ENCODE measurements around the gene MALRD1. TPM values are rescaled to one million over a fixed set of nuclear protein-coding genes. Genes with fewer than 3 reads are reported as not detected.

MALRD1 gene
- total and polyA plus RNA-seq, 2 of the 8 experiments (the other 6 are each of a cell fraction or from before 2014, with no cell fraction given), result 0.32 to 0.35 TPM

- ChIA-PET CTCF (ENCODE audit: partially characterized antibody) (interaction anchor here (1.5 kb wide), 1 partner anchor 350 kb away, joined by 3 read pairs; no protein-coding TSS in a partner anchor), POLR2A (ENCODE audit: partially characterized antibody) (no interaction called here)
- no peaks in the 10 kb centered on the region for H3K27me3 ChIP-seq (replicated peaks in 1 of 4; ENCODE audit: control insufficient read depth in 3 of 4, extremely low read depth in 1 of 4, insufficient read depth in 3 of 4, low read length in 3 of 4)
- no peaks in the 10 kb centered on the region for H3K79me1 ChIP-seq (ENCODE audit: low read depth, low read length)
- H2BK5ac ChIP-seq (ENCODE audit: low read depth, low read length), result no peak overlapping the region
- no peak overlapping the region for H2BK15ac ChIP-seq (ENCODE audit: low read length)
- FAIRE-seq (no peak), DNase-seq (ENCODE audit: low read depth in 1 of 2, low spot score in 2 of 2) (no peak)
- H3K36me3 ChIP-seq (ENCODE audit: control insufficient read depth in 2 of 4, insufficient read depth in 4 of 4, low read length in 3 of 4), result no peaks in the 10 kb centered on the region
- H3K4me1 ChIP-seq (replicated peaks in 1 of 4; ENCODE audit: control insufficient read depth in 3 of 4, insufficient read depth in 4 of 4, low read length in 3 of 4), result no peaks in the 10 kb centered on the region
- no peaks in the 10 kb centered on the region for H3K79me2 ChIP-seq (ENCODE audit: control insufficient read depth in 1 of 2, insufficient read depth in 2 of 2, low read length in 2 of 2)
- no peaks in the 10 kb centered on the region for H4K20me1 ChIP-seq (replicated peaks in 1 of 2; ENCODE audit: control insufficient read depth in 1 of 2, insufficient read depth in 2 of 2, low read length in 2 of 2)
- H2AK5ac ChIP-seq (ENCODE audit: low read depth, low read length), result no peak overlapping the region
- no peaks in the 10 kb centered on the region for H3K23me2 ChIP-seq (ENCODE audit: low read depth, low read length)
- no peak overlapping the region for H2BK120ac ChIP-seq (replicated peaks; ENCODE audit: low read depth, low read length)
- H3K27ac ChIP-seq (ENCODE audit: low read depth, low read length), result no peak overlapping the region
- no peak overlapping the region for H2BK20ac ChIP-seq (ENCODE audit: low read length)
- no peak overlapping the region for H3K4me2 ChIP-seq (ENCODE audit: insufficient read depth in 1 of 2, low read depth in 2 of 2, low read length in 2 of 2)
- no peaks in the 10 kb centered on the region for H3K9me3 ChIP-seq (ENCODE audit: insufficient read depth in 2 of 2, low read depth in 1 of 2, low read length in 1 of 2)
- H3K18ac ChIP-seq (ENCODE audit: extremely low read depth, low read length), result no peak overlapping the region
- no peak overlapping the region for H3K4ac ChIP-seq (replicated peaks; ENCODE audit: insufficient read length, low read depth, low read length)
- no peak overlapping the region for H3K23ac ChIP-seq (ENCODE audit: insufficient read length)
- H3K4me3 ChIP-seq (ENCODE audit: extremely low read depth in 1 of 4, insufficient read depth in 2 of 4, low read depth in 3 of 4, low read length in 4 of 4), result no peak overlapping the region
- H2AFZ ChIP-seq (ENCODE audit: low read length), result no peak overlapping the region
- H4K91ac ChIP-seq (replicated peaks; ENCODE audit: insufficient read length, low read length), result no peak overlapping the region
- H3K9ac ChIP-seq (replicated peaks in 1 of 4; ENCODE audit: extremely low read depth in 1 of 4, low read depth in 3 of 4, low read length in 3 of 4), result no peak overlapping the region
- TF ChIP-seq CEBPB (IDR thresholded peaks at IDR 0.05; ENCODE audit: low read depth, low read length) (no peak), BCL11A (IDR thresholded peaks at IDR 0.05; ENCODE audit: low read depth in 2 of 2, low read length in 2 of 2) (no peak), EP300 (IDR thresholded peaks at IDR 0.05; ENCODE audit: borderline replicate concordance in 1 of 2, low read depth in 2 of 2, low read length in 2 of 2) (no peak), USF2 (IDR thresholded peaks at IDR 0.05; ENCODE audit: low read length) (no peak), CTBP2 (IDR thresholded peaks at IDR 0.05; ENCODE audit: borderline replicate concordance, insufficient read depth, insufficient read length, low read length) (no peak)
- H3K14ac ChIP-seq (ENCODE audit: insufficient read length), result no peak overlapping the region
- 86% methylated on average over 1 of the region's 1 CpG; no CpG with 5 or more reads in 1 of the 2 experiments for WGBS, 2 experiments (ENCODE audit: extremely low coverage in 1 of 2, insufficient coverage in 1 of 2, insufficient read length in 1 of 2, insufficient replicate concordance in 2 of 2, low coverage in 1 of 2, low lambda C conversion rate in 2 of 2, missing lambda C conversion rate in 1 of 2)
- no peak overlapping the region for H4K8ac ChIP-seq (ENCODE audit: extremely low read depth, insufficient read depth, low read length)
- no peak overlapping the region for H3K56ac ChIP-seq (replicated peaks; ENCODE audit: insufficient read length, low read depth, low read length)
- H2BK12ac ChIP-seq (ENCODE audit: low read depth, low read length), result no peak overlapping the region
- no peak overlapping the region for H4K5ac ChIP-seq (ENCODE audit: insufficient read length, low read depth, low read length)
Measured at GRCh38 chr10:19762026-19762425, 713.4 kb downstream of the MALRD1 start.
